H1 (cell line): ENCODE data around the gene ELMO1.

Experiments
- BRCA1 ChIP-seq: IDR thresholded peaks from 2 replicates; pipeline ENCODE4 v1.6.1; 2012; ENCODE audit warnings: low read depth, low read length, improper control_type of control experiment
- CEBPB ChIP-seq: IDR thresholded peaks from 2 replicates; pipeline ENCODE4 v1.6.1; 2012; ENCODE audit warnings: low read depth, low read length
- CTCF ChIP-seq, 3 experiments: IDR thresholded peaks; 1 replicate in 2 of 3; 2 replicates in 1 of 3; pipeline versions ENCODE4 v1.5.1 to v1.6.1; 2011; ENCODE audit warnings: low read length in 3 of 3, mild to moderate bottlenecking in 3 of 3, inconsistent platforms in 2 of 3, low read depth in 1 of 3, moderate library complexity in 1 of 3; ENCODE audit not compliant: insufficient read depth in 1 of 3; ENCODE audit errors: control extremely low read depth in 1 of 3
- GTF2F1 ChIP-seq: IDR thresholded peaks from 2 replicates; pipeline ENCODE4 v1.6.1; 2012; ENCODE audit warnings: low read depth, low read length, improper control_type of control experiment, borderline replicate concordance
- SAP30 ChIP-seq: fragments of 300-600 bp; sonication (generic); IDR thresholded peaks from 2 replicates; pipeline ENCODE4 v1.7.1; 2012; ENCODE audit warnings: low read length, moderate library complexity, mild to moderate bottlenecking, inconsistent platforms; ENCODE audit not compliant: insufficient read depth, insufficient replicate concordance
- SIX5 ChIP-seq: IDR thresholded peaks from 2 replicates; pipeline ENCODE4 v1.6.1; 2011; ENCODE audit warnings: mild to moderate bottlenecking, low read depth, low read length

- no peak for TF ChIP-seq CTCF (IDR thresholded peaks at IDR 0.05; ENCODE audit: control extremely low read depth in 1 of 3, insufficient read depth in 1 of 3, low read depth in 1 of 3, low read length in 3 of 3)
- TF ChIP-seq GTF2F1: no peak
- TF ChIP-seq CEBPB: no peak
- no peak for TF ChIP-seq SAP30
- TF ChIP-seq SIX5: no peak
- no peak for TF ChIP-seq BRCA1
These were observed 252.0 kb downstream of the ELMO1 start for GRCh38 chr7:37196676-37197075.
